Jurkat, Clone E6-1 (cell line): ENCODE measurements around the gene BCAS3.

Experiments used
- DNase-seq: peaks from one replicate; pipeline ENCODE4 v3.0.0-alpha.2; 2011; ENCODE audit warnings: low read depth, low spot score
- H3K4me3 ChIP-seq: 2 replicates; pipeline ENCODE4 v1.5.1; 2011; ENCODE audit warnings: mild to moderate bottlenecking, low read length, control low read depth, moderate library complexity

The BCAS3 gene

GRCh38 chr17:61155590-61156237 is 478.1 kb downstream of the BCAS3 start:
- no peak overlapping the region for H3K4me3 ChIP-seq
- DNase-seq: no peak

- DNase-seq: no peak
- H3K4me3 ChIP-seq: no peak overlapping the region
Measured at GRCh38 chr17:61157246-61157886, 479.7 kb downstream of the BCAS3 start.

- no peak overlapping the region for H3K4me3 ChIP-seq
Measured at GRCh38 chr17:61158376-61158775, 480.7 kb downstream of the BCAS3 start.

GRCh38 chr17:61159221-61159814 is 481.7 kb downstream of the BCAS3 start:
- no peak for DNase-seq
- H3K4me3 ChIP-seq: no peak overlapping the region

More at GRCh38 chr17:61158376-61158775, 480.7 kb downstream of the BCAS3 start:
- DNase-seq: no peak

- H3K4me3 ChIP-seq: no peak overlapping the region
- no peak for DNase-seq
Measured at GRCh38 chr17:61160204-61160603, 482.6 kb downstream of the BCAS3 start.

- no peak for DNase-seq
- H3K4me3 ChIP-seq: no peak overlapping the region
Measured at GRCh38 chr17:61160789-61161445, 483.3 kb downstream of the BCAS3 start.

- no peak overlapping the region for H3K4me3 ChIP-seq
- DNase-seq: no peak
Measured at GRCh38 chr17:61161615-61162134, 484.0 kb downstream of the BCAS3 start.

GRCh38 chr17:61164517-61164916 is 486.9 kb downstream of the BCAS3 start:
- H3K4me3 ChIP-seq: no peak overlapping the region
- no peak for DNase-seq

- no peak for DNase-seq
Measured at GRCh38 chr17:61167075-61167474, 489.4 kb downstream of the BCAS3 start.

GRCh38 chr17:61168506-61168905 is 490.9 kb downstream of the BCAS3 start:
- no peak overlapping the region for H3K4me3 ChIP-seq
- DNase-seq: no peak

More at GRCh38 chr17:61167075-61167474, 489.4 kb downstream of the BCAS3 start:
- H3K4me3 ChIP-seq: no peak overlapping the region

GRCh38 chr17:61174310-61174709 is 496.7 kb downstream of the BCAS3 start:
- H3K4me3 ChIP-seq: no peak overlapping the region
- DNase-seq: no peak

GRCh38 chr17:61175298-61176142 is 497.9 kb downstream of the BCAS3 start:
- H3K4me3 ChIP-seq: no peak overlapping the region
- no peak for DNase-seq

GRCh38 chr17:61177351-61177750 is 499.7 kb downstream of the BCAS3 start:
- DNase-seq: peak; percentile 52

GRCh38 chr17:61178284-61178683 is 500.6 kb downstream of the BCAS3 start:
- H3K4me3 ChIP-seq: no peak overlapping the region
- DNase-seq: no peak

More at GRCh38 chr17:61177351-61177750, 499.7 kb downstream of the BCAS3 start:
- H3K4me3 ChIP-seq: no peak overlapping the region

- DNase-seq: no peak
- H3K4me3 ChIP-seq: no peak overlapping the region
Measured at GRCh38 chr17:61179380-61179806, 501.7 kb downstream of the BCAS3 start.

GRCh38 chr17:61183793-61184192 is 506.1 kb downstream of the BCAS3 start:
- DNase-seq: no peak
- no peak overlapping the region for H3K4me3 ChIP-seq

GRCh38 chr17:61185385-61185784 is 507.7 kb downstream of the BCAS3 start:
- DNase-seq: no peak
- no peak overlapping the region for H3K4me3 ChIP-seq

GRCh38 chr17:61187038-61187437 is 509.4 kb downstream of the BCAS3 start:
- H3K4me3 ChIP-seq: no peak overlapping the region
- no peak for DNase-seq

- no peak overlapping the region for H3K4me3 ChIP-seq
- no peak for DNase-seq
Measured at GRCh38 chr17:61188081-61188480, 510.4 kb downstream of the BCAS3 start.
